CD1c-positive myeloid dendritic cell (primary cell): ENCODE results near the gene DNAH17.

ENCODE experiments used
- DNase-seq: peaks from one replicate; pipeline ENCODE4 v3.0.0-alpha.2; 2016; ENCODE audit errors: extremely low spot score

Gene DNAH17

DNA sequence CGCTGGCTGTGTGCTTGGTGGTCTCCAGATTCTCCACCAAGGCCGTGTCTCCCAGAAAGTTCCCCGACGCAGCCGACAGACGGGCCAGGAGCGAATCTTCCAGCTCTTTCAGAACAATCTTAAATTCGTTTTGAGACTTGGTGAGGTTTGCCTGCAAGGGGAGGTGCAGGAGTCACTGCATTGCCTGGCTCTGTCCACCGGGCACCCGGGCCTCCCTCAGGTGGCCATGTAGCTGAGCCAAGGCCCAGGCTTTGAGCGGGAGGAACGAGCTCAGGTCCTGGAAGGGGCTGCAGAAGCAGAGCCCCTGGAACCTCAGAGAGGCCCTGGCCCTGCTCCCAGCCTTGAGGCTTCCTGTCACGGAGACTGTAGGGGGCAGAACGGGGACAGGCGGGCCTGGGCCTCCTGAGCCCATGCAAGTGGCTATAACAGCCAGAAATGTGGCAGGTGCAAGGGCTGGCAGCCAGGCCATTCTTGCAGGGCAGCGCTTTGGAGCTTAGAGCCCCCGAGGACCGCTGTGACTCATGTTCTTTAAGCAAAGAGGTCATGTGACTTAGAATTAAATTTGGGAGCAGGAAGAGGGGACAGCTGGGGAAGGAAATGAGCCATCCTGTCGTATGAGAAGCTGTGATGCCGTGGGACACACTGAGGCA, 126.4 kb downstream of the DNAH17 start:
- DNase-seq = no peak

DNA sequence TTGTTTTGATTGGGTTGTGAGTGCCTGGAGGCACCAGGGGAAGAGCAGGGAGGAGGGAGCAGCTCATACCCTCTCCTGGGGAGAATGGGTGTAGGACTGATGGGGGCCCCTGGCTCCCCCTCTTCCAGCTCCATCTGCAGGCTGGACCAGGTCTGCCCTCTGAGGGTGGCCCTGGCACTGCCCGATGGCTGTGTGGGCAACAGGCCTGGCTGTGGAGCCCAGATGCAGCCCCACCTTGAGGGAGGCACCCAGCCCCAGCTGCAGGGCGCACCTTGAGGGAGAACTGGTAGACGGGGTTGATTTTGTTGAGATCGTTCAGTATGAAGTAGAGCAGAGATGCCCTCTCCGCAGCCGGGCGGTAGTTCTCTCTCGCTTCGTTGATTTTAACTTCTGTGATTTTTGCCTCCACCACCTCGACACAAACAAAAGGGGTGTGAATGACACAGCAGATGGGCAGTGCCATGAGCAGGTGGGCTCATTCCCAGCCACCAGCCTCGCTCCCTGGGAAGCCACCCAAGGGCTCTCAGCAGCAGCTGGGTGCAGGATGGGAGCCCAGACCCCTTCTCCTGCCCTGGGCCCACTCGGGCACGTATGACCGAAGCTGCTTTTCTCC, 127.1 kb downstream of the DNAH17 start:
- no peak for DNase-seq

- DNase-seq = peak; percentile 27
Observed at GRCh38 chr17:78448356-78448993, 128.7 kb downstream of the DNAH17 start.

- DNase-seq = no peak
Observed at GRCh38 chr17:78446833-78447232, 130.4 kb downstream of the DNAH17 start.

DNA sequence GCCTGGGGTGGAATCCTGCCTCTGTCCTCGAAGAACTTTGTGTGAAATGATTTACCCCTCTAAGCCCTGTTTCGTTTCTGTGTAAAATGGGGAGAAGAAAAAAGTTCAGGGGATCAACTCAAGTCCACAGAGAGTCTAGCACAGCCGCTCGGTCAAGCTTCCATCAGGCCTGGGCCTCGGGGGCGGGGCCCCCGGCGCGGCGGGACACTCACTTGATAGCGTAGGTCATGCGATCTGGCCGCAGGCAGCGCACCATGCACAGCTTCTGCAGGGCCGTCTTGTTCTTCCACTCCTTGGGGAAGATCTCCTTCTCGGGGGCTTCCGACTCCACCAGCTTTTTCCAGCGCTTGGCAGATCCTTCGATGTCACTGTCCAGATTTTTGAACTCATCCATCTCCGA, 132.8 kb downstream of the DNAH17 start:
- DNase-seq = no peak

DNA sequence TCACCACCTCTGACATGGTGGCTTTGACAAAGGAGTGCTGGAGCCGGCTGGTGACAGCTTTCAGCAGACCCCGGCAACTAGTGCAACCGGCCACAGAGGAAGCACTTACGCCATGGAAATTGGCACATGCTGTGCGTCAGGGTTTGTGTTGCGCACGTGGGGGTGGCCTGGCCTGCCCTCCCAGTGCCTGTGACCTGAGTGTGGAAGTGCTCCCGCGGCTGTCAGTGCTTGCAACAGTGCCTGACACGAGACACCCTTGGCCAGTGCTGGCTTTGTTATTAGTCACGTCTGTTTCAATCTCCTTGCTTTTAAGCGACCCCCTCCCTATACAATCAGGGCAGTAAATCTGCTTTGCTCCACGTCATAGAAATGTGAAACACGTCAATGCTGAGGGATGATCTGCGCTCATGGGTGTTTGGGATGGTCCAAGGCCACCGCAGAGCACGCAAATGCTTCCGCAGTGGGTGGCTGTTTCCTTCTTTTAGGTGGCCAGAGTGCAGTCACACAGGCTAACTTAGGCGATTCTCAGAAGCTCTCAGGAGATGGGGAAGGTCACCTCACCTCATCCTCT, 134.5 kb downstream of the DNAH17 start:
- peak; percentile 96 for DNase-seq

GRCh38 chr17:78441271-78441971, 135.8 kb downstream of the DNAH17 start:
- no peak for DNase-seq

DNA sequence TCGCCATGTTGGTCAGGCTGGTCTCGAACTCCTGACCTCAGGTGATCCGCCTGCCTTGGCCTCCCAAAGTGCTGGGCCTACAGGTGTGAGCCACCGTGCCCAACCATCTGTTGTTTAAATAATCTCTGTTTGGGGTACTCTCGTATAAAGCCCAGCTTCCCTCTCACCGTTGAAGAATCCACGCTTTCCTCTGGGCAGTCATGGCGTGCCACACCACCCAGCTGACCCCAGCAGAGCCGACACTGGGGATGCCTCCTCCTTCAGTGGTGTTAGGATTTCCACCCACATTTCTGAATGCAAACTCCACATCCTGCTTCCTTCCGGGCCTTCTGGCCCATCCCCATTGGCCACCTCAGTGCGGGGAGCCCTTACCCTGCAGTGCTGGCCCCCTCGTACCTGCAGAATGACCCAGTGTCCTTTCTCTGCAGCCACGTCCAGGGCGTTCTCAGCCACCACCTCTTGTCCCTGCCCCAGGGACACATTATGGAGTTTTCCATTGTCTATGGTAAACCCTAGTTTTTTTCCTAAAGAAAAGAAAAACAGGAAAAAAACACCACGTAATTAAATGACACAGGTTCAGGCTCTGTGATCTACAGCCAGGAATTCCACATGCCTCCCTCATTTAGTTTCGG, 138.4 kb downstream of the DNAH17 start:
- DNase-seq = no peak

DNA sequence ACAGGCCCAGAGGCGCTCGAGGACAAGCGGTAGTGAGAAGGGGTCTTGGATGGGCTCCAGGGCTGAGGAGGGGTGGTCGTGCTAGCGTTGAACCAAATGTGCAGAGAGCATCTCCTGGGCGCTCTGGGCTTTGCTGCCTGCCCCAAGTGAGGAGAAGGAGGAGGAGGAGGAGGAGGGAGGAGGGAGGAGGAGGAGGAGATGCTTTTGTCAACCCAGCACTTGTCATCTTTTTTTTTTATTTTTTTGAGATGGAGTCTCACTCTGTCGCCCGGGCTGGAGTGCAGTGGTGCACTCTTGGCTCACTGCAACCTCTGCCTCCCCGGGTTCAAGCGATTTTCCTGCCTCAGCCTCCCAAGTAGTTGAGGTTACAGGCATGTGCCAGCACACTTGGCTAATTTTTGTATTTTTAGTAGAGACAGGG, 138.9 kb downstream of the DNAH17 start:
- no peak for DNase-seq

DNA sequence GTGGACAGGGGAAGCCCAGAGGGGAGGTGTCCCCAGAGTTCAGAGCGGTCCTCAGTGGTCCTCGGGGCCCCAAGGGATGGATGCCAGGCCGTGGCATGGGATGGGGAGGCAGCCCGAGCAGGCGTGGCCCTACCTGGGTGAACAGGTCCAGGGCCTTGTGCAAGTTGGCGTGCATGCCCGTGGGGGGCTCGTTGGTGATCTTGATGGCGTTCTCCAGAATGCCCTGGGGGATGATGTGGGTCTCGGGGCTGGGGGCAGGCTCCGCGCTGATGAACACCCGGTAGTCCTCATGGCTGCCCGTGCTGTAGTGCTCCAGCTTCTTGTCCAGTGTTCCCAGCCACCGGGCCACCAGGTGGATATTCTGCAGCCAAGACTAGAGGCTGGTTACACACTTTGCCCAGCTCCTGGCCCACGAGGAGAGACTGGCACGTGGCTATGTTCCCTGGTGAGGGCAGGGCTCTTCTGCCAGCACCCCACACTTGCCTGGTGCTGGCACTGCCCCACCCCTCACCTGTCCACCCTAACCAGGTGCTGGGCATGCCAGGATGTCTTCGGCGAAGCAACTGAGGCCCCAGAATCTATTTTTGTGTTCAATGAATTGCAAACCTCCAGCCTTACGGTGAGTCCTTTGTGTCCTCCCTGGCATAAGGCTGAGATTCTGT, 139.6 kb downstream of the DNAH17 start:
- DNase-seq = no peak

DNA sequence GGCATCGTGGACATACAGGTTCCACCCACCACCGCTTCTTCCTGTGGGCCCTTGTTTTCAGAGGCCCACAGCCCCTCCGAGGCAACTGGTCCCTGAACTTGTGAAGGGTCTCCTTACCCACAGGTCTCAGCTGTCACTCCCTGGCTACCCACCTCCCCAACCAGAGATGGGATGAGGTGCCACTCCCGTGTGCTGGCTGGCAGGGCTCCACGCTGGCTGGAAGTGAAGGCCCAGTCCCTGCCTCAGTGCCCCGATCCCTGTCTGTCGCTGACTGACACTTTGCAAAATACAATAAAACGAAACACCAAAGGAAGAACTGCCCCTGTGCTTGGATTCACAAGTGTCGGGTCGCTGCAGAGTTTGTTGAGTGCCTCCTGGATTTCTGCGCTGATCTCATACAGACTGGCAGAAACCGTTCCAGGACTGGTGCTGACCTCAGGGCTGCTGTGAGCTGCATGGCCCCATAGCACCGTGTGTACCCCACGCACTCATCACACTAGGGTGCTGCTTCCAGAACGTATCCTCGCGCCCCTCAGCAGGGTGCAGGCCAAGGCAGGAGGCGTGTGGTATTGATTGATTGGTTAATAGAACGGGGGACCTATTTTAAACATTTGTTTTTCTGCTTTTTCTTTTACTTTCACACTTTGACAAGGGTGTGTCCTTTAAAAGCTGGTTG, 141.7 kb downstream of the DNAH17 start:
- no peak for DNase-seq

GRCh38 chr17:78434455-78435329, 142.5 kb downstream of the DNAH17 start:
- DNase-seq = no peak

GRCh38 chr17:78433780-78434335, 143.3 kb downstream of the DNAH17 start:
- no peak for DNase-seq

- no peak for DNase-seq
Observed at GRCh38 chr17:78433013-78433727, 144.0 kb downstream of the DNAH17 start.

- no peak for DNase-seq
Observed at GRCh38 chr17:78432226-78433012, 144.8 kb downstream of the DNAH17 start.

GRCh38 chr17:78431692-78431958, 145.6 kb downstream of the DNAH17 start:
- no peak for DNase-seq

- no peak for DNase-seq
Observed at GRCh38 chr17:78430892-78431691, 146.1 kb downstream of the DNAH17 start.
